IMR-90 (cell line): ENCODE data around the gene HIPK1. TPM values are rescaled to one million over a fixed set of nuclear protein-coding genes. Genes with fewer than 3 reads are reported as not detected.

Experiments
- ATAC-seq: fragments of 200-7000 bp; cut with Tn5 transposase; 2 replicates; pipeline ENCODE4 v1.9.1; 2020; ENCODE audit warnings: low read depth, mild to moderate bottlenecking, moderate library complexity
- BruUV-seq: library from RNA; stranded (reverse); fragments of 400-500 nt; replicated peaks from 2 replicates; lab custom pipeline; 2021; lab: Mats Ljungman, UMichigan
- CTCF ChIA-PET: fragments of 300-600 bp; formaldehyde crosslinking; extraction: SDS; loops from one replicate; lab custom pipeline; 2021; ENCODE audit warnings: antibody characterized with exemption; lab: Yijun Ruan, JAX
- POLR2A ChIA-PET: fragments of 300-600 bp; sonication (Branson Sonifier 250); formaldehyde crosslinking; loops from one replicate; lab custom pipeline; 2022; ENCODE audit warnings: antibody characterized with exemption; ENCODE audit not compliant: unreplicated experiment; lab: Charles Lee
- DNase-seq: peaks from one replicate; pipeline ENCODE4 v3.0.0; 2013
- H2AFZ ChIP-seq: replicated peaks from 2 replicates; pipeline ENCODE3; 2013; ENCODE audit warnings: low read length, mild to moderate bottlenecking; ENCODE audit not compliant: poor library complexity
- H2AK5ac ChIP-seq: 2 replicates; pipeline ENCODE4 v1.6.1; 2013; ENCODE audit warnings: low read depth, low read length, inconsistent platforms
- H2AK9ac ChIP-seq: replicated peaks from 2 replicates; pipeline ENCODE3; 2013; ENCODE audit warnings: mild to moderate bottlenecking, low read depth, low read length, moderate library complexity; ENCODE audit not compliant: poor library complexity
- H2BK120ac ChIP-seq: 2 replicates; pipeline ENCODE4 v1.6.1; 2013; ENCODE audit warnings: low read depth, low read length, inconsistent platforms
- H2BK15ac ChIP-seq: 3 replicates; pipeline ENCODE4 v1.6.1; 2013; ENCODE audit warnings: low read depth, low read length, inconsistent platforms
- H2BK20ac ChIP-seq: 2 replicates; pipeline ENCODE4 v1.6.1; 2013; ENCODE audit warnings: low read depth, mild to moderate bottlenecking, inconsistent platforms, low read length, moderate library complexity
- H2BK5ac ChIP-seq: 2 replicates; pipeline ENCODE4 v1.6.1; 2013; ENCODE audit warnings: mild to moderate bottlenecking, low read depth, low read length, inconsistent platforms; ENCODE audit not compliant: poor library complexity, severe bottlenecking
- H3K14ac ChIP-seq: replicated peaks from 2 replicates; pipeline ENCODE4 v1.6.1; 2013; ENCODE audit warnings: low read depth, low read length, inconsistent platforms
- H3K18ac ChIP-seq: 2 replicates; pipeline ENCODE4 v1.6.1; 2013; ENCODE audit warnings: low read depth, low read length, control low read depth
- H3K23ac ChIP-seq: 2 replicates; pipeline ENCODE4 v1.6.1; 2013; ENCODE audit warnings: low read depth, low read length, inconsistent platforms
- H3K27ac ChIP-seq: 2 replicates; pipeline ENCODE4 v1.5.1; 2013; ENCODE audit warnings: mild to moderate bottlenecking, control low read depth, low read length; ENCODE audit not compliant: insufficient read depth
- H3K27me3 ChIP-seq: 2 replicates; pipeline ENCODE4 v1.6.1; 2013; ENCODE audit warnings: low read length; ENCODE audit not compliant: control insufficient read depth, insufficient read depth
- H3K36me3 ChIP-seq: 2 replicates; pipeline ENCODE4 v1.6.1; 2013; ENCODE audit warnings: low read length, mixed read lengths; ENCODE audit not compliant: control insufficient read depth, insufficient read depth
- H3K4ac ChIP-seq: 2 replicates; pipeline ENCODE4 v1.6.1; 2013; ENCODE audit warnings: low read depth, low read length, inconsistent platforms
- H3K4me1 ChIP-seq: 2 replicates; pipeline ENCODE4 v1.6.1; 2013; ENCODE audit warnings: low read length, mixed read lengths; ENCODE audit not compliant: control insufficient read depth, insufficient read depth
- H3K4me2 ChIP-seq: 2 replicates; pipeline ENCODE4 v1.6.1; 2013; ENCODE audit warnings: low read depth, mild to moderate bottlenecking, control low read depth, low read length, moderate library complexity
- H3K4me3 ChIP-seq: 2 replicates; pipeline ENCODE4 v1.5.1; 2013; ENCODE audit warnings: low read depth, mild to moderate bottlenecking, control low read depth, low read length, moderate library complexity; ENCODE audit not compliant: insufficient read depth
- H3K56ac ChIP-seq: 2 replicates; pipeline ENCODE4 v1.6.1; 2013; ENCODE audit warnings: low read length, inconsistent platforms; ENCODE audit not compliant: insufficient read depth; ENCODE audit errors: extremely low read depth
- H3K79me1 ChIP-seq, 2 experiments: 2 replicates each; pipeline ENCODE4 v1.6.1; 2013; ENCODE audit warnings: low read length in 2 of 2, inconsistent platforms in 1 of 2, low read depth in 1 of 2
- H3K9ac ChIP-seq: 2 replicates; pipeline ENCODE4 v1.6.1; 2013; ENCODE audit warnings: low read depth, low read length, control low read depth
- H3K9me1 ChIP-seq: 2 replicates; pipeline ENCODE4 v1.6.1; 2013; ENCODE audit warnings: low read length, inconsistent platforms; ENCODE audit not compliant: insufficient read depth
- H3K9me3 ChIP-seq: 2 replicates; pipeline ENCODE4 v1.6.1; 2013; ENCODE audit warnings: low read length; ENCODE audit not compliant: control insufficient read depth, insufficient read depth
- H4K20me1 ChIP-seq: 2 replicates; pipeline ENCODE4 v1.6.1; 2013; ENCODE audit warnings: low read length, inconsistent platforms; ENCODE audit not compliant: insufficient read depth
- H4K5ac ChIP-seq: 2 replicates; pipeline ENCODE4 v1.6.1; 2013; ENCODE audit warnings: mild to moderate bottlenecking, low read depth, low read length, control low read depth
- H4K8ac ChIP-seq, 2 experiments: 2 replicates each; pipeline ENCODE4 v1.6.1; 2013; ENCODE audit warnings: low read depth in 2 of 2, low read length in 2 of 2, control low read depth in 1 of 2, inconsistent platforms in 1 of 2
- H4K91ac ChIP-seq: 2 replicates; pipeline ENCODE4 v1.6.1; 2013; ENCODE audit warnings: low read depth, low read length, inconsistent platforms; ENCODE audit not compliant: insufficient read depth
- BHLHE40 ChIP-seq: fragments of 150-350 bp; IDR thresholded peaks from 2 replicates; pipeline ENCODE4 v1.6.1; 2016; ENCODE audit warnings: mild to moderate bottlenecking, low read depth, low read length
- CHD1 ChIP-seq: IDR thresholded peaks from 2 replicates; pipeline ENCODE4 v1.6.1; 2012; ENCODE audit warnings: low read depth, low read length, improper control_type of control experiment
- MXI1 ChIP-seq: IDR thresholded peaks from 2 replicates; pipeline ENCODE4 v1.6.1; 2012; ENCODE audit warnings: low read depth, mild to moderate bottlenecking, low read length, moderate library complexity, borderline replicate concordance
- POLR2A ChIP-seq: IDR thresholded peaks from 2 replicates; pipeline ENCODE4 v1.6.1; 2012; ENCODE audit warnings: mild to moderate bottlenecking, low read depth, low read length
- dilution Hi-C: fragments of 300-500 bp; cut with HindIII; formaldehyde crosslinking; loops from one replicate; pipeline ENCODE4 v1.14.3; 2018; ENCODE audit warnings: low sequenced_read_pairs; ENCODE audit not compliant: unreplicated experiment
- in situ Hi-C: fragments of 300-500 bp; cut with MboI; formaldehyde crosslinking; loops from 3 replicates; pipeline ENCODE4 v1.14.3; 2019; ENCODE audit warnings: low sequenced_read_pairs, inconsistent platforms, mixed read lengths
- intact Hi-C: fragments of 100-400 bp; cut with micrococcal nuclease; formaldehyde crosslinking; loops from 2 replicates; pipeline ENCODE4 v1.10.0; 2022
- polyA plus RNA-seq, 3 experiments: library from polyadenylated mRNA; depleted of rRNA; stranded (reverse); fragments of >200 nt; gene quantifications; 2 replicates each; pipeline ENCODE4 v1.2.3, GENCODE V29; 2012; ENCODE audit warnings: low replicate concordance in 1 of 3
- total RNA-seq: library from RNA; depleted of rRNA; stranded (reverse); fragments of >200 nt; gene quantifications from 2 replicates; pipeline ENCODE4 v1.2.3, GENCODE V29; 2012
- TF ChIP-seq, protein P1 (sequence below): fragments of 150-350 bp; IDR thresholded peaks from 2 replicates; pipeline ENCODE4 v1.6.1; 2017; ENCODE audit warnings: mild to moderate bottlenecking, antibody characterized with exemption, low read length, low read depth
- TF ChIP-seq, protein P2 (sequence below): fragments of 150-350 bp; IDR thresholded peaks from 2 replicates; pipeline ENCODE4 v1.6.1; 2016; ENCODE audit warnings: low read depth, mild to moderate bottlenecking, low read length, moderate library complexity, borderline replicate concordance

HIPK1 gene
- total and polyA plus RNA-seq, 2 of the 4 experiments (the other 2 are of a cell fraction), result 15.3 to 33.9 TPM

- Histone ChIP-seq H3K27ac (no peak overlapping the region), H2BK15ac (no peak overlapping the region), H4K20me1 (no peaks in the 10 kb centered on the region), H2AFZ (no peak overlapping the region), H3K4me3 (no peak overlapping the region), H3K9ac (no peak overlapping the region), H4K5ac (no peak overlapping the region), H2BK120ac (no peak overlapping the region), H3K9me1 (no peaks in the 10 kb centered on the region; the same call in none of the 2 replicates), H3K4ac (no peak overlapping the region), H4K91ac (no peak overlapping the region), H3K27me3 (peaks cover 8% of the 10 kb centered on the region), H2AK5ac (no peak overlapping the region), H2AK9ac (no peak overlapping the region), H3K36me3 (no peaks in the 10 kb centered on the region), H3K14ac (no peak overlapping the region), H2BK20ac (no peak overlapping the region), H3K9me3 (no peaks in the 10 kb centered on the region), H3K23ac (no peak overlapping the region), H3K4me2 (no peak overlapping the region), H3K56ac (no peak overlapping the region), H2BK5ac (no peak overlapping the region), H3K4me1 (peaks cover 3% of the 10 kb centered on the region; the same call in 1 of the 2 replicates), H3K18ac (no peak overlapping the region), H4K8ac (no peak overlapping the region), H3K79me1 (no peaks in the 10 kb centered on the region)
- intact Hi-C loops, result no loop called here
- ChIA-PET POLR2A (no interaction called here), CTCF (no interaction called here)
- DNase-seq (no peak), ATAC-seq (no peak)
- in situ Hi-C loops, result no loop called here
- dilution Hi-C loops, result no loop called here
- no TSS peak for BruUV-seq
- no peak for TF ChIP-seq MXI1
- TF ChIP-seq, protein P1, sequence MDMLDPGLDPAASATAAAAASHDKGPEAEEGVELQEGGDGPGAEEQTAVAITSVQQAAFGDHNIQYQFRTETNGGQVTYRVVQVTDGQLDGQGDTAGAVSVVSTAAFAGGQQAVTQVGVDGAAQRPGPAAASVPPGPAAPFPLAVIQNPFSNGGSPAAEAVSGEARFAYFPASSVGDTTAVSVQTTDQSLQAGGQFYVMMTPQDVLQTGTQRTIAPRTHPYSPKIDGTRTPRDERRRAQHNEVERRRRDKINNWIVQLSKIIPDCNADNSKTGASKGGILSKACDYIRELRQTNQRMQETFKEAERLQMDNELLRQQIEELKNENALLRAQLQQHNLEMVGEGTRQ, result no peak
- TF ChIP-seq CHD1, result no peak
- TF ChIP-seq POLR2A, result no peak
- TF ChIP-seq, protein P2, sequence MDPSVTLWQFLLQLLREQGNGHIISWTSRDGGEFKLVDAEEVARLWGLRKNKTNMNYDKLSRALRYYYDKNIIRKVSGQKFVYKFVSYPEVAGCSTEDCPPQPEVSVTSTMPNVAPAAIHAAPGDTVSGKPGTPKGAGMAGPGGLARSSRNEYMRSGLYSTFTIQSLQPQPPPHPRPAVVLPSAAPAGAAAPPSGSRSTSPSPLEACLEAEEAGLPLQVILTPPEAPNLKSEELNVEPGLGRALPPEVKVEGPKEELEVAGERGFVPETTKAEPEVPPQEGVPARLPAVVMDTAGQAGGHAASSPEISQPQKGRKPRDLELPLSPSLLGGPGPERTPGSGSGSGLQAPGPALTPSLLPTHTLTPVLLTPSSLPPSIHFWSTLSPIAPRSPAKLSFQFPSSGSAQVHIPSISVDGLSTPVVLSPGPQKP, result no peak
- TF ChIP-seq BHLHE40, result no peak
Observed at GRCh38 chr1:114011796-114012195, 82.7 kb downstream of the HIPK1 start.
